ENCODE measurements around the gene SMYD3.

DNA sequence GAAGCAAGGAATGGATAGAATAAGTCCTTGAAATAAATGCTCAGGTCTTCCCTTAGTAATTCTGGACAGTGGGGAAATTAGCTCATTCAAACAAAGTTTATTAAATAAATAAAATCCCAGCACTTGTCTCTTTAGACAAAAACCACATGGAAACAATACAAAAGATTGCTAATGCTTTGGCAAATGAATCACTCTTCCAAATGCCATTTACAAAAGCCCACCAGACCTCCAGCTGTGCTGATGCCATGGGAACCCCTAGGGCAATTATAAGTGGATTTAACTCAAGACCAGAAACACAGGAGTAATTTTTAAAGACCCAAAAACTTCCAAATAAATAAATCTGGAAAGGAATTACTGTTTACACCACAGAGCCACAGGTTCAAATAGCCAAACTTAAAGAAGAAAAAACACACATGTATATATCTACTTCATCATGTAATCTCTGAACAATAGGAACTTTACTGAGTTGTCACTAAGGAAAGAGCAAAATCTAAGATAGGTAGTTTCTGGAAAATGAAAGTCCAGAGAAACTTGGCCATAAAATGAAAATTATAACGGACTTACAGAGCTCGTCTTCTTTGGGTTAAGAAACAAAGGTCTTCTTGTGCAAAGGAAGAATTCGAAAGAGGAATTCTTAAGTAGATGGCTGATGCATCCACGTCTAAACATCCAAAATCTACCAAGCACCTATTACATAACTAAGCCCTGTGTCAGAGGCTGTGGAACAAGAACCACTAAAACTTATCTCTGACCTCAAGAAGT is 399.4 kb downstream of the SMYD3 start:
- TF ChIP-seq CTCF (IDR thresholded peaks at IDR 0.05) (no peak), POLR2A (IDR thresholded peaks at IDR 0.05) (no peak)

Data from heart left ventricle (tissue), 13 donors.